OCI-LY3 (cell line): ENCODE data around the gene TIPIN.

Experiments
- CTCF ChIP-seq: fragments of 200-600, 300-600 bp; sonication (generic); IDR thresholded peaks from 2 replicates; pipeline ENCODE4 v1.5.1; 2014; ENCODE audit warnings: antibody characterized with exemption, low read length, low read depth
- EZH2phosphoT487 ChIP-seq: fragments of 200-600 bp; shearing (Covaris generic); IDR thresholded peaks from 2 replicates; pipeline ENCODE4 v1.6.1; 2018; ENCODE audit warnings: antibody characterized with exemption, mixed run types, low read depth

DNA sequence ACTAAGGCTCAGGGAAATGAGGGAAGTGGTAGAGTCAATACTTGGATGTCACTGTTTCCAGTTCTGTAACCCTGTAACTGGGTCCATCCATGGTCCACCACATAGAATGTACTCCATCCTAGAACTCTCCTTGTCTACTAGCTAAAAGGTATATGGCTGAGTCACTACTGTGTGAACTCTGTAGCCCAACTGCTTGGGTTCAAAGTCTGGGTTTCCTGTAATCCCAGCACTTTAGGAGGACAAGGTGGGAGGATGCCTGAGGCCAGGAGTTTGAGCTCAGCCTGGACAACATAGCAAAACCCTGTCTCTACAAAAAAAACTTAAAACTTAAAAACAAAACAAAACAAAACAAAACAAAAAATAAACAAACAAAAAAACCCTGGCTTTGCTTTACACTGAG, 68.4 kb downstream of the TIPIN start:
- no peak for TF ChIP-seq EZH2phosphoT487
- no peak for TF ChIP-seq CTCF
